DLD1 (cell line): Measurements from ENCODE around the gene LPAR1.
"Not testable (repeated sequence)": the region's sequence is repeated elsewhere in the genome, so short reads cannot be mapped to it uniquely, and the experiment has no call there.

Experiments used
- in situ Hi-C: cut with HindIII; loops from 2 replicates; pipeline ENCODE4 v1.10.0; 2017; ENCODE audit warnings: low sequenced_read_pairs

Gene LPAR1, protein sequence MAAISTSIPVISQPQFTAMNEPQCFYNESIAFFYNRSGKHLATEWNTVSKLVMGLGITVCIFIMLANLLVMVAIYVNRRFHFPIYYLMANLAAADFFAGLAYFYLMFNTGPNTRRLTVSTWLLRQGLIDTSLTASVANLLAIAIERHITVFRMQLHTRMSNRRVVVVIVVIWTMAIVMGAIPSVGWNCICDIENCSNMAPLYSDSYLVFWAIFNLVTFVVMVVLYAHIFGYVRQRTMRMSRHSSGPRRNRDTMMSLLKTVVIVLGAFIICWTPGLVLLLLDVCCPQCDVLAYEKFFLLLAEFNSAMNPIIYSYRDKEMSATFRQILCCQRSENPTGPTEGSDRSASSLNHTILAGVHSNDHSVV

DNA sequence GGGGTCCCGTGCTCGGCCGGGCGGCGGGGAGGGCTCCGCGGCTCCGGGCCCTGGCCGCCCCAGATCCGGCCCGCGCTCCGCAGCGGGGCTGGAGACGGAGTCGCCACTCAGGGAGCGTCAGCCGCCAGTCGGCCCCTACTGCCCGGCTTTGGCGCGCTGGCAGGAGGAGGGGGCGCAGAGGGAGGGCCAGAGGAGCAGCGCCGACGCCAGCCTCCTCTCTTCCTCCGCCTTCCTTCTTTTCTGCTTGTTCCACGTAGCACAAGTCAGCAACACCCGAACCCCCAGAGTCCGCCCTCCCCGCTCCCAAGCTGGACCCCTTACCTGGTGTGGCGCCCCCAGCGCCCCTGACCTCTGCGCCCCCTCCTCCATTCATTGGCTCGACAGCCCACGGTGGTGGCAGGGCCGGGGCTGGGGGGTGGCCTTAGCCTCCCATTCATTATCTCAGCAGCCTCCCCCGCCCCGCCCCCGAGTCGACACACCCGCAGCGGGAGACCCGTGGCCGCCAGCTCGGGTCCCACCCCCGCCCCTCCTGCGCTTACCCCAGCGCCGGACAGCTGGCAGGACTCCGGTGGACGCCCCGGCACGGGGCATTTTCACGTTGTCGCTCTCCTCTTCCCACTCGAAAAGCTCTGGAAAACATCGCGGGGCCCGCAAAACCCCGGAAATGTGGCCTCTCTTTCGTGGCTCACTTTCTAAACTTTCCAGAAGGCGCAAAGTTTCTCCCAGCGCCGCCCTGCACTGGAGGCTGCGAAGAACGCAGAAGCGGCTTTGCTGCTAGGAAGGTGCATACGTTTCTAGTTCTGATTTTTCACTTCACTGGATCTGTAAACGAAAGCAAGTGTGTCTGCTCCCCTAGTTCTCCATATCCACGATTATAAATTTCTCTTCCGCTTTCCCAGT lies at the start of gene LPAR1:
Gene LPAR1 (minus strand): TSS at position 140 of the 900 bp plus-strand sequence. CDS start 66,353 bp downstream, outside the sequence.
- in situ Hi-C loops = no loop called here

DNA sequence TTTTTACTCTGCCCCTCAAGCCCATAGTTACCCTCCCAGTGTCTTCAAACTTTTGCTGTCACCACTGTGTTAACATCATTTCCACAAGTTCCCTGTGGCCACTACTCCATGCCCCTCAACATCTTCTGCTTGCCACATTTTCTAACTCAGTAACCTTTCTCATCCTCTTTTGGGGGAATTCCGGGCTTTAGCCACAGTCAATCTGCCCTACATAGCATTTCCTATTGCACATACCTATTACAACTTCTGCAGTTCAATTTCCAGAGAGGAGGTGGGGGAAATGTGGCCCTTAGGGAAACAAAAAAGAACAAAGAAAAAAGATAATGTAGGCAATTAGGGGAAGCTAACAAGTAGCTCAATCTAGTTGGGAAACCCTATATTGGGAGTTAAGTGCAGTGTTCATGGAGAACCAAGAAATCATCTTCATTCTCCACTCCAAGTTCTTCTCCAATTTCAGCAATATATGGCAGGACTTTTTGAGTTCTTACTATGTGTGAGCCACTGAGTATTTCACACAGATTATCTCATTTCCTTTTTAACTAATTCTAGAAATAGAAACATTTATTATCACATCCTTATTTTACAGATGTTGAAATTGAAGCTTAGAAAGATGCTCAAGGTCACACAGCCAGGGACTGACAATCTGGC lies 40.2 kb upstream of the LPAR1 start:
- in situ Hi-C loops = no loop called here

DNA sequence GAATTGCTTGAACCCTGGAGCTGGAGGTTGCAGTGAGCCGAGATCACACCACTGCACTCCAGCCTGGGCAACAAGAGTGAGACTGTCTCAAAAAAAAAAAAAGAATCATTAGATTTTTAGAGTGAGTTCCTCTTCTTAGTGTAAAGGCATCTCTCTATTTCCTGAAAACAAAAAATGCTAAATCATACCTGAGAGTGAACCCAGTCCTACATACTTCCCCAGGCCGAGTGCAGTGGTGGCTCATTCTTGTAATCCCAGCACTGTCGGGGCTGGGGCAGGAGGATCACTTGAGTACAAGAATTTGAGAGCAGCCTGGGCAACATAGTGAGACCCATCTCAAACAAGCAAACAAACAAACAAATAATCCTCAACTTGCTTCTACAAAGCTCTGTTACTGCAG lies 38.2 kb upstream of the LPAR1 start:
- in situ Hi-C loops = no loop called here

DNA sequence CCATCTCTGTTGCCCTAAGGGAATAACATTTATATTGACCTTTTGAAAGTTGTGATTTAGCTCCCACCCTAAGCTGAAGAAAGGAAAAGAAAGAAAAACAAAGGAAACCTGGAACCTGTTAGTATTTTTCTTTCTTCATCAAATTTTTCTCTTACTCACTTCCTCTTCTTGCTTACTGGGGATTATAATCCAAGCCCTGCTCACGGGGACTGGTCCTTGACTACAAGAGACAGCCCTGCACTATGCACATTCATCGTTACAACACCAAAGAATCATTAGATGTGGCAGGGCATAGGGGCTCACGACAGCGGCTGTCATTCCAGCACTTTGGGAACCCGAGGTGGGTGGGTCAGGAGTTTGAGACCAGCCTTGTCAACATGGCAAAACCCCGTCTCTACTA lies 37.8 kb upstream of the LPAR1 start:
- in situ Hi-C loops = no loop called here

DNA sequence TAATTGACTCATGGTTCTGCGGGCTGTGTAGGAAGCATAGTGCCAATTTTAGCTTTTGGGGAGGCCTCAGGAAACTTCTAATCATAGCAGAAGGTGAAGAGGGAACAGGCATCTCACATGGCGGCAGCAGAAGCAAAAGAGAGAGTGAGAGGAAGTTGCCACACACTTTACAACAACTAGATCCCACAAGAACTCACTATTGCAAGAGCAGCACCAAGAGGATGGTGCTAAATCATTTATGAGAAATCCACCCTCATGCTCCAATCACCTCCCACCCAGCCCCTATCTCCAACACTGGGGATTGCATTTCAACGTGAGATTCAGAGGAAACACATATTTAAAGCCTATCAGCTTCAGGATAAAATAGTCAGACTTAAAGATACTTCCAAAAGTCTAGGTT lies 36.1 kb upstream of the LPAR1 start:
- in situ Hi-C loops = no loop called here

DNA sequence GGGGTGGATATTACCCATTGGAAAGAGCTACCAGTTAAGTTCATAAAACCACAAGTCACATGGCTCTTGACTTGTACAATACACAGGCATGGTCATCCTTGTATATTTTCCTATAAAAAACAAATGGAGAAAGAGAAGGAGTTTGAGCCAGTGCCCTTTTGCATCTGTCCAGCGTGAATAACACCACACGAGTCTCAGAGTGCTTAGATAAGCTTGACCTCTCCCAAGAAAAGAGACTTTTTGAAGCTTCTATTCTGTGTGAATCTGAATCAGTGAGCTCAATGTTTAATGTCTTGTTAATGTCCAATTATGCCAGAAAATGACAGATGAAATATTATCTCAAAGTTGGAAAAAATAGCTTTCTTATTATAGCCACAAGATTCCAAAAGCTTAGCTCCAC lies 30.9 kb upstream of the LPAR1 start:
- in situ Hi-C loops = no loop called here

DNA sequence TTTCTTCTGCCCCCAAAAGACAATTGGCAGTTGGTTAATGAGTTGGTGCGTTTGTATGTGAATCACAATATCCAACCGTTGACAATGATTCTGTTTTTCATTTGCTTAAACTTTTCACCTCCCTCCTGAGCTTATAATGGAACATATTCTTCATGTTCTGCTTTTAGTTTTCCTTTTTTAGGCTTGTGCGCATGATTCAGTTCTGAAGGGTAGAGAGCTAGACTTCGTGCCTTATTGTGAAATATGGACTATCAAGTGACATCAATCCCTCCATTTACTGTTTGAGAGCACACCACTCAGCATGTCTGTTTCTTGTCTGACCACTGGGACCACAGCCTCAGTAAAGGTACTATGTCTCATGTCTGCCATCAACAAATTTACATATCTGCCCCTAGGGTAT lies 30.5 kb upstream of the LPAR1 start:
- in situ Hi-C loops = no loop called here

DNA sequence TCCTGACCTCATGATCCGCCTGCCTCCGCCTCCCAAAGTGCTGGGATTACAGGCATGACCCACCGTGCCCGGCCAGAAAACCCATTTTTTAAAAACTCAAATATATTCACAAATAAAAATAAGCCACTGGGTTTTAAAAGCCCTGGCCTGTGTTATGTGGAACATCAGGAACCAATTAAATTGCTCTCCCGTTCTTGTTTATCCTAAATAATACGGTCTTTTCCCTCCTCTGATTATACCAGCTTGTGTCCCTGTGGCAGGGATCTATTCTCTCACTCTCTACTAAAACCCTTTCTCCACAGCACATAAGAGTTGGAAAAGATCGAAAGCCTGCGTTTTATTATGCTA lies 30.1 kb upstream of the LPAR1 start:
- in situ Hi-C loops = no loop called here

DNA sequence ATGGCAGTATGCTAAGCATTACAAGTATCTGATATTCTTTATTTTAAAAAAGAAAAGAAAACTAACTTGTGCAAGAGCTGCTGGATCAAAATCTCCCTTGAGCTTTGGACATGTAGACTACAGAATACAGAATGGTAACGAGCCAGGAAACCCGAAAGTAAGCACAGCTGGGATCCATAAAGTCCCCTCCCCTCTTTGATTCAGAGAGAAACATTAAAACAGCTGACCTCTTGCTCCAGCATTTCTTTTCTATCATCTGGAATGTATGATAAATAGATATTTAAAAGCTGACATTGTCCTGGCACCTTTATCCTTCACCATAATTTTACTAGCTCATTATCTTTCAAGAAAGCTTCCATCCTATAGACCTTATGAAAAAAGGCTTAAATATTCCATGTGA lies 28.2 kb upstream of the LPAR1 start:
- in situ Hi-C loops = no loop called here

DNA sequence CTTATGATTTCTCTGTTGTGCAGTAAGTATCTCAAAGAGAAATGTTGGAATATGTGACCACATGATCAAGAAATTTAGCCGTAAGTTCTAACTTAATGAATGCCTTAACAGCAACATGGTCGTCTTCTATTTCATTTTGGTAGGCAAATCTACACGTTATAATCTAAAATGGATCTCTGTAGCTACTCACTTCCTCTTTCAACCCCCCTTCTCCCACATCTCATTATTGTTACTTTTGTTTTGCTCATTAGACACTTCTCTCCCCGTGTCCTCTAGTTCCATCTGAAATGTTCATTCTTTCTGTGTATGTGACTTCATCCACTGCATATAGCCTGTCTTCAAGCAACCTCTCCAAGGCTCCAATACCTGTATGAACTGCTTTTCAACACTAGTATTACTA lies 27.1 kb upstream of the LPAR1 start:
- in situ Hi-C loops = no loop called here

DNA sequence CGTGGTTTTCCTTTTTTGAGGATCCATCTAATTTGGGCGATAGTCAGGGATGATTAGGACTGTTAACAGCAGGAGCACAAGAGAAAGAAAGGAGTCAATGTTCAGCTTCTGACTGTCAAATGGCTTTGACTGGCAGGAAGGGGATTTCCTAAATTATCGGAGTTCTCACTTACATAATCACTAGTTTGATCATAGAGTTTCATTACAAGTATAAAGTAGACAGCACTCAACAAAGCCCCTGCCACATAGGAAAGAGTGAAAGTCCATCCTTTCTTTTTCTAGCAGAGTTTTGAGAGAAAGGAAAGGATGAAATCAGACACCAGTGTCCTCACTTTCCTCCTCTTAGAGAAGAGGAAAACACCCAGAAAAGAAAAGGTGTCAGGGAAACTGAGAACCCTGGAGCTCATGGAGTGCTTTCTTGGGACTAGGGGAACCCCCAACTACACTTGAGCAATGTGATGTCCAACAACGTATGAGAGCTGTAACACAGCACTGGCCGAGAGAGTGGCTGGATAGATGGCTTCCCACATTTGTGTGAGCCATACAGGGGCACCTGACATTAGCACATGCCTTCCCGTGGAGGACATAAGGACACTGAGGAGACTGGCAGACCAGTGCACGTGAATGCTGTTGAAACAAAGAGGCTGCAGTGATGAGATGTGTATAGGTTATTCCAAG lies 26.0 kb upstream of the LPAR1 start:
- in situ Hi-C loops = no loop called here

DNA sequence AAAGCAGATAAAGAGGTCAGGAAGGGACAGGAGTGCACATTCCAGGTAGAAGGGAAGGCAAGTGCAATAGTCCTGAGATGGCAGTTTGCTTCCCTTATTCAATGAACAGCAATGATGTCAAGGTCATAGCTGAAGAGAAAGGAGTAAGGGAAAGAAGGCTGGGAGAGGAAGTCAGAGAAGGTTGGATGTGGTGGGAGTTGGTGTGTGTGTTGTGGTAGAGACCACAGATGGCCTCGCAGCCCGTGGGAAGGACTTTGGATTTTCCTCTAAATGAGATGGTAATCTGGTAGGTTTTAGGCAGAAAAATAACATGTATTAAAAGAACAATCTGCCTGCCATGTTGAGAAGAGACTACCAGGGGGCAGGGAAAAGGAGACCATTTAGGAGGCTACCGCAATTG lies 25.1 kb upstream of the LPAR1 start:
- in situ Hi-C loops = no loop called here

DNA sequence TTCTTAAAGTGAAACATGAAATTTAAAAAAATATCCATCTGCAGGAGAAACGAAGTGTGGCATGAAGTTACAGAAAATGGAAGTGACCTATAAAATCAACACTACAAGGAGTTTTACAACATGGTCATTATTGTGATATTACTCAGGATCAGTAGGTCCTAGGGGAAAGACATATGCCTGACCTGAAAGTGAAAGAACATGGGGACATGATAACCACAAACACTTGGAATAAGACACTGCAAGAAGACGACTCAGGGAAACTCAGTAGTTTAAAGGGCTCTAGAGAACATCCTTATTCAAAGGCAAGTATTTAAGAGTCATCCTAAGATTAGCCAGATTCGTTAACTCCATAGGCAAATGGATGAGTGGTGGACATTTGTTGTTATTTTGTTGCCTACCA lies 19.9 kb upstream of the LPAR1 start:
- in situ Hi-C loops = no loop called here

DNA sequence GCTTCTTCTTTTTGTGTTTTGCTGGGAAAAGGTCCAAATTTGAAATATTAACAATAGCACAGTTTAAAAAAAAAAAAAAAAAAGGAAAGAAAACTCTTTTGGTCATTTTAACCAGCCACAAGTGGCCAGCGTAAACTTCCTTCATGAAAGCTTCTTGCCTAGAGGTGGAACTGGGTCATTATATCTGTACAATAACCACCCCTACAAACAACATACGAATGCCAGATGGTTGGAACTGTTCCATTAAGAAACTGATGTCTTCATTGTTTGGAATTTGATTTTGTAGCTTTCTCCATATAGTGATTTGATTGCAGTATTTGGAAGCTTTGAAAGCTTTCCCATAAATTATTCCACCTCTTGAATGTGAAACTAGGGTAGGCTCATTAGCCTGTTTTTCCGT lies 18.3 kb upstream of the LPAR1 start:
- in situ Hi-C loops = no loop called here

DNA sequence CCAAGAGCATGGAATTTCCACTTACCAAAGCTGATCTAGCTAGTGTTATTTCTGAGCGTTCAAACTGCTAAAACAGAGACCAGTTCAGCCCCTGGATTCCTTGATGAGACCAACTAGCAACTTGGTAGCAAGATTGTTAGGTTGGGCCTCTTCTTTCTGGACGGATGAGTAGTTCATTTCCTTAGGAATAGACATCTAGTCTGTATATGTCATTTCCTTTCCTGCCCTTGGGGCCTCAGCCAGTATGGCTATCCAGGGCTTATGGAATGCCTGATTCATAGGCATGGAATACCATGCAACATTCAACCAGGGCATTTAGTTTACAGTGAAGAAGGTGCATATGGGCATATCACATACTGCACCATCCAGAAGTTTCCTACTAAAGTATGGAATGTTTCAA lies 14.5 kb upstream of the LPAR1 start:
- in situ Hi-C loops = no loop called here

DNA sequence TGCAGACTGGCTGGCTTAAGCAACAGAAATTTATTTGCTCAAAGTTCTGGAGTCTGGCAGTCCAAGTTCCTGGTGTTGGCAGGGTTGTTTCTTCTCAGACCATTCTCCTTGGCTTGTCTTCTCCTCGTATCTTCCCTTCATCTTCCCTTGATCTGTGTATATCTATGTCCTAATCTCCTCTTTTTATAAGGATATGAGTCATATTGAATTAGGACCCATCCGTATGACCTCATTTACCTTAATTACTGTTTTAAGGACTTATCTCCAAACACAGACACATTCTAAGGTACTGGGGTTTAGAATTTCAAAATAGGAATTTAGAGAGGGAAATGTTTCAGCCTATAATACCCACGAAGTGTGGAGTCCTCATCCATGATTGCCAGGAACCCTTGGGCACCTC lies 13.1 kb upstream of the LPAR1 start:
- in situ Hi-C loops = no loop called here

DNA sequence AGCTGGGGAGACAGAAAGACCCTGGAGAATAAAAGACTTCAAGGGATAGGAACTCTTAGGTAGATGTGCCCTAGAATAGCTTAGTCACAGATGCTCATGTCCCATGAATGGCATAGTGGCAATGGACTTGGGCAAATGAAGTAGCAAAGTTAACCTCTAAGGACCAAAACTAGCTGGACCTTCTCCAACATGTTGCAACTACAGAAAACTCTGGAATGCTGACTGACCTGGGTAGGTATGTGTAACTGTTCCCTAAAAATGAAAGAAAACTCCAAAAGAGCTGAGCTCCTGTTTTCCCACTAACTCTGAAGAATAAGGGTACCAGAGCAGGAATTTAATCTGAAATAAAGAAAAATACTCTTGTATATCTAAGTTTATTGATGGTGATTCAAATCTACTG lies 12.5 kb upstream of the LPAR1 start:
- in situ Hi-C loops = no loop called here

DNA sequence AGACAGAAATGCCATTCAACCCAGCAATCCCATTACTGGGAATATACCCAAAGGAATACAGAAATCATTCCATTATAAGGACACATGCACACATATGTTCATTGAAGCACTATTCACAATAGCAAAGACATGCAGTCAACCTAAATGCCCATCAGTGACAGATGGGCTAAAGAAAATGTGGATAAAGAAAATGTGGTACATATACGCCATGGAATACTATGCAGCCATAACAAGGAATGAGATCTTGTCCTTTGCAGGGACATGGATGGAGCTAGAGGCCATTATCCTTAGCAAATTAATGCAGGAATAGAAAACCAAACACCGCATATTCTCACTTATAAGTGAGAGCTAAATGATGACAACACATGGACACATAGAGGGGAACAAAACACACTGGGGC lies 9.0 kb upstream of the LPAR1 start:
- in situ Hi-C loops = not testable (repeated sequence)

DNA sequence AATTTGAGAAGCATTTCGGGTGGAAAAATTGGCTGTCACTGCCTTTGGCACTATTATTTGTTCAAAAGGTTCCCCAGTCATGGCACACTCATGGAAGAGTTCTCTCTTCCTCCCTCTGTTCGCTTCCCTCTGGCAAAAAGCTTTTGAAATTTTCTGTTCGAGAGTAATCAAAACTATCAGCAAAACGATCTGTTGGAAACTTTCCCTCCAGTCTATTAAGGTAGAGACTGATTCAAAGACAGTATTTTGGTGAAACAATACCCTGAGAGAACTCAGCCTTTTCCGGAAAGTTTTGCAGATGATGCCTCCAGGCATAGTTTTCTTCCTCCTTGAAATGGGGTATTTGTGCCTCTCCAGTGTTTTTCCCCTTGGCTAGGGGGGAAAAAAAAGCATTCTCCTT lies 3.6 kb upstream of the LPAR1 start:
- in situ Hi-C loops = no loop called here

DNA sequence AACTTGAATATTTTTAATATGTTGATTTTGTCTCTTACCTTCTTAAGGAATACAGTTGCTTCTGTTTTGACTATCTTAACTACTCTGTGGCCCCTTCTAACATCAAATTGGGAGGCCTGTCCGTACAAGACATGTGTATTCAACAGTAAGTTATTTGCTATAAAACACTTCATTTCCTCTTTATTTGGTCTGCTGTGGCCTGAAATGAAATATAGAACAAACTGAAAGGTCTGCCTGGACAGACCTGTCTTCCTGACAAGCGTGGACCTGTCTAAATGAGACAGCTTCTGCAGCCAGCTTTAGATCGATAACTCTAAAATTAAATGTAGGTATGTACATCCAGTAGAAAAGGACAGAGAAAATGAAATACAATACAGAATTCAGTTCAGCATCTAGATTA lies 2.2 kb upstream of the LPAR1 start:
- in situ Hi-C loops = no loop called here

DNA sequence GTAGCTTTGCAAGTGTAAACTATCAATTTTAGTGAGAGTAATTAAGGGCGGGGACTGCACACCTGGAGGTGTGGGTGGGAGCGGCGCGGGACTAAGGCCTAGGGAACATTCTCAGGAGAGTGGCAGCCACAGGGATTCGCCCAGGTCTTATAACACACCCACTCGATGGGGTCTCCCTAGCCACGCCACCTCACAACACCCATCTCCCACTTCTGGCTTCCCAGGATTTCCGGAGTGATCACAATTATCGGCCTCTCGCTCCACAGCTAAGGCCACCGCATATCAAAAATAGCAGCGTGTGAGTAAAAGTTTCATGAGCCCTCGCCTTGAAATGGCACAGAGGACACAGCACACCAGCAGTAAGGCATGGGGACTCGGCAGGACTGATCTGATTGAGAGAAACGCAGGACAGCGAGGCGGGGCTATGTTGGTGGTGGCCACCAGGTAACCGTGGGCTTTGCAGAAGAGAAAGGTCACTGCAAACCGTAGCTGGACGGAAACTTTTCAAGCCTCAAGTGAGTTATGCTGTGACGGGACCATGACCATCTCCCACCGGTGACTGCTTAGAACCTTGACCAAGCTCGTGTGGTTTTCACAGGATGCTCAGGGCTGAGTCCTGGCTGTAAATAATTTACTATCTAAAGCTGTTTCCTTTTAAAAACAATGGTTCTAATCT lies 1.1 kb upstream of the LPAR1 start:
- in situ Hi-C loops = no loop called here
